ENCODE measurements around the gene UBR4.

Gene UBR4

DNA sequence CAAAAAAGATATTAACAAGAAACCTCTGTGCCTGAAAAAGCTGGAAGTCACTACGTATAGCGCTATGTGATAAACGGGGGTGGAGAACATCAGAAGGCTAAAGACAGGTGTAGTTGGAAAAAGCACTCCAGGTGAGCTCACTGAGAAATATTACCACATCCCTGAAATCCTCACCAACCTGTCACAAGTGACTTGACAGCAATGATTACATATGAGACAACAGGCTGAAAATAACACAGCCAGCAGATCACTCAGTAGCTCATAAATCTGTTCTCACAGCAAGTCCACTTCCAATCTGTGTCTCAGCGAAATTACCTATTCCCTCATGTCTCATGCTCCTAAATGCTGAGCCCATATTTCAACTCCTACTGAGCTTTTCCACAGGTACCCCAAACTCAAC is 120.5 kb downstream of the UBR4 start:
- no peak for DNase-seq (ENCODE audit: low spot score)

- no peak for DNase-seq (ENCODE audit: low spot score)
These were observed 121.2 kb downstream of the UBR4 start for GRCh38 chr1:19088717-19089442.

DNA sequence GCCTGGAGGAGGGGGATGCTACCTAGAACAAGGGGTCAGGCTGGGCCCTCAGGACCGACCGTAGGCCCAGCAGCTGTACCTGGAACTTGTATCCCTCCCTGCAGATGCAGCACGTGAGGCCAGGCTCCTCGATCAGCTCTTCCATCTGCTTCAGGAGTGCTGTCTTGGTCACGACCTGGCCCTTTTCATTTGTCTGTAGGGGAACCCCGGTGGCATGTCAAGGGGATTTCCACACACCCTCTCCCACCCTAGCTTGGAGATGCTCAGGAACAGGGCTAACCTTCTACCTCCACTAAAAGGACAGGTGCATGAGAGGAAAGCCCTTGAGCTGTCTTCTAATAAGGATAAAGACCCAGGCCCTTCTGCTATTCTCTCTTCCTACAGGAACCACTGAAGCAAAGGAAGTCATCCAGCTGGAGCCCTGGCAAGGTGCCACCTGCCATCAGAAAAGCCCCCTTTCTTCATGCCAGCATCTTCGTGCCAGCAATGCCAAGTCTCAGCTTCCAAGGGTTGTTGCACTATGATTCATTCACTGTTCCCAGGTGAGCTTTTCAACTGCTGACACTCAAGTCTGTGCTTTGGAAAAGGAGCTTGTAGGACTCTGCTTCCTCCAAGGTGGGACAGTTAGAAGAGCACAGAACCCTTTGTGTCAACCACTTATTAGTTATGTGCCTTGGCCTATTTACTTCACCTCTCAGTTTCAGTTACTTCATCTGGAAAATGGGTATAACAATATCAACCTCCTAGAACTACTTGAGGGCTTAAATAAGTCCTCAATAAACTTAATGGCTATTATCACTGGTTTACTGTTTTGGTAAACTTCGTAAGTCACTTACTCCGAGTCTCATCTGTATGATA is 122.1 kb downstream of the UBR4 start:
- DNase-seq (ENCODE audit: low spot score): no peak

DNA sequence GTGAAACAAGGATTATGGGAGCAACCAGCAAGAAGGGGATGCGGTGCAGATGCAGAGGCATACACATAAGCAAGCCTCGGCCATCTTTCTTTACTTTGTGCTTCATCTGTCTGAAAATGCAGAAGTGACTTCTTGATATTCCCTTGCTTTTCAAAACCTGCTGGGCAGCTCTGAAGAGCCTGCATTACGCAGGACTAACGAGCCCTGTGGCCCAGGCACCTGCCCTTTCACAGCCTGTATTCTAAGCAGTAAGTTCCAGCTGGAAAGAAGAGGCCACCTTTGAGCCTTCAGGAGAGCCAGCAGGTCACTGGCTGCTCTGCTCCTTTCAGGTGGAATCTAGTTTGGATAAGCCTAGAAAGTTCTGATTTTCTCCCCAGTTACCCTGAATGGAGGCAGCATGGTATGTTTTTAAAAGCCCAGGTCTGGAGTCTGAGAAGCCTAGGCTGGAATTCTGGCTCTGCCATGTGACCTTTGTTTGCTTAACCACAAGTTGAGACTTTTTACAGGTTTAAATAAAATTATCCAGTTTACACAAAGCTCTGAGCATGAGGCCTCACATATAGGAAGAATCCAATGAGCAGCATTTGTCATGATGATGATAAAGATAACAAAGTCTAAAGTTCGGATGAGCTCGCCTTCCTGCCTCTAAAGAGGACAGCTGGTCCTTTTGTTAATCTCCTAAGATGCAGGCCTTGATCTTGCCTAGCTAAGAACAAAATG is 122.9 kb downstream of the UBR4 start:
- DNase-seq (ENCODE audit: low spot score): no peak

GRCh38 chr1:19086176-19086875 is 123.7 kb downstream of the UBR4 start:
- no peak for DNase-seq (ENCODE audit: low spot score)

DNA sequence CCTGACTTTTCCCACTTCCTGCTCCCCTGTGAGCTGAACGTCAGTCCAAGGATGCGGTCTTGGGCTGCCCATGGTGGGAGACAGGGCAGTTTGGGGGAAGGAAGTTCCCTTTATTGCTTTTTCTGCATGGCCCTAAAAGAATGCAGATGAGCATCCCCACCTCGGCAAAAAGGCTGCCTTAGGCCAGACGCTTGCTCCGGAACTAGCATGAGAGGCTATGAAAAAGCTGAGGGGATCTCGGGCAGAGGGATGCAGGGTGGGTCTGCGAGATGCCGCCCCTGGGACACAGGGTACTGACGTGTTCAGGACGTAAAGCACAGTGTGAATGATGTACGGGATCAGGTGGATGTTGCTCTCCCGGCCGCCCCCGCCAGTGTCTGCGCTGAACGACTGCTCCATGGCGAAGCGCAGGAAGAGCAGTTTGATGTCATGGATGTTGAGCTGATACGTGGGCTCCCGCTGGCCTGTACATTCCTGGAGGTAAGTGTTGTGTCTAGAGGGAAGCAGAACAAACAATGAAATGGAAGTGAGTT is 125.8 kb downstream of the UBR4 start:
- DNase-seq (ENCODE audit: low spot score): no peak

- DNase-seq (ENCODE audit: low spot score): no peak
These were observed 127.0 kb downstream of the UBR4 start for GRCh38 chr1:19083081-19083480.

- no peak for DNase-seq (ENCODE audit: low spot score)
These were observed 128.7 kb downstream of the UBR4 start for GRCh38 chr1:19081218-19081893.

- DNase-seq (ENCODE audit: low spot score): no peak
These were observed 129.3 kb downstream of the UBR4 start for GRCh38 chr1:19080721-19081120.

DNA sequence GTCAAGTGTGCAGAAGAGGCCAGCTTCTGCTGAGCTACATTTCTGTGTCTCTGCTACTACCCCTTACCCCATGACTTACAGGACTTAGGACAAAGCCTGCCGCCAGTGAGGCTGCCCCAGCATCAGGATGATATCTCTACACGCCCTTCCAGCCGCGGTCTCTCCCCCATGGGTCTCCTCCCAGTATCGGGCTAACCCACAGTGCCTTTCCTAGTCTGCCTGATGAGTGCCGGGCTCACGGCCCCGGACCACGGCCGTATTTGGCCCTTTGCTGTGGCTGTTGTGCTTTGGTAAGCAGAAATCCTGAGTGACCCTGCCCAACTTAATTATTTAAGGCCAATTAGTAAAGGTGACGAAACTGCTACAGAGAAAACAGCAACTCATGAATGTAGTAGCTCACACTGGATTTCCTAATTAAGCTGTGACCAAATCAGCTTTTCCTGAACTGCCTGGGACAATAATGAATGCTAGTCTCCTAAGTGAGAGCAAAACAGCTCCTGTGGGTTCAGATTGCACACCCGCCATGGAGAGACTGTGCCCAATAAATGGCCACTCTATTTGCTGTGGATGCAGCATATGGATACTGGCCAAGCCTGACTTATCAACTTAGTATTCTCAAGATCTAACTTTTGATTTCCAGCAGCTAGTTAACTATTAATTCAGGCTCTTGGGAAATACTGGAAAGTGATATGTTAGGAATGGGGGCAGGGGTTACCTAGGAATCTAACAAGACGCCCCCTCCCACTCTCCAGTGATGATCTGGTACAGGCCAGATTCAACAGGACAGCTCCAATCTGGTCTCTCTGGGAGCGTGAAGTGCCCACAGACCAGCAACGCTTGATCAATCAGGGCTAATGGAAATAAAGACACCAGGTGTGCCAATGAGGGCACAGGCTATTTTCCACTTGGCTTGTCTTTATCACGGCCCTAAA is 130.3 kb downstream of the UBR4 start:
- no peak for DNase-seq (ENCODE audit: low spot score)

GRCh38 chr1:19078536-19078935 is 131.5 kb downstream of the UBR4 start:
- no peak for DNase-seq (ENCODE audit: low spot score)

GRCh38 chr1:19076841-19077616 is 133.0 kb downstream of the UBR4 start:
- no peak for DNase-seq (ENCODE audit: low spot score)

GRCh38 chr1:19074902-19075721 is 135.0 kb downstream of the UBR4 start:
- no peak for DNase-seq (ENCODE audit: low spot score)

DNA sequence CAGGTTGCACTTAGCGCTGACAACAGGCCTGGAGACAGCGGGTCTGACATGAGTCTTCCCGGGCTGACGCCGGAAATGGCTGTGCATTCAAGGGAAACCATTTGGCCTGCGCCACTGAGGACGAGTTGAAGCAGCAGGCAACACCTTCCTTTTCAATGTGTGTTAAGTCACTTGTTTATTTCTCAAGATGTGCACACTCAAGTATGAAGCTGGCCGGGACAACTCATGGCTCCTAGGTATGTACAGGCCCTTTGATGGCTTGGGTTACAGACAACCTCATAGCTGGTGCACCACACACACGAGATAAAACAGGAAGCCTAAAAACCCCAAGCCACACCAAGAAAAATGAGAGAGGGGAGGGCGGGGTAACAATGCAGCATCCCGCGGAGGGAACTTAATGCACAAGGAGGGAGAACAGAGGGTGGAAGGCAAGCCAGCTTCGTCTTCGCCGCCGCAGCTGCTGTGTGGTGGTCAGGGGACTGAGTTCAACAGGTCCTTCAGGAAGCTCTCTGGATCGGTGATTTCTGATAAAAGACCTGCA is 135.6 kb downstream of the UBR4 start:
- no peak for DNase-seq (ENCODE audit: low spot score)

DNA sequence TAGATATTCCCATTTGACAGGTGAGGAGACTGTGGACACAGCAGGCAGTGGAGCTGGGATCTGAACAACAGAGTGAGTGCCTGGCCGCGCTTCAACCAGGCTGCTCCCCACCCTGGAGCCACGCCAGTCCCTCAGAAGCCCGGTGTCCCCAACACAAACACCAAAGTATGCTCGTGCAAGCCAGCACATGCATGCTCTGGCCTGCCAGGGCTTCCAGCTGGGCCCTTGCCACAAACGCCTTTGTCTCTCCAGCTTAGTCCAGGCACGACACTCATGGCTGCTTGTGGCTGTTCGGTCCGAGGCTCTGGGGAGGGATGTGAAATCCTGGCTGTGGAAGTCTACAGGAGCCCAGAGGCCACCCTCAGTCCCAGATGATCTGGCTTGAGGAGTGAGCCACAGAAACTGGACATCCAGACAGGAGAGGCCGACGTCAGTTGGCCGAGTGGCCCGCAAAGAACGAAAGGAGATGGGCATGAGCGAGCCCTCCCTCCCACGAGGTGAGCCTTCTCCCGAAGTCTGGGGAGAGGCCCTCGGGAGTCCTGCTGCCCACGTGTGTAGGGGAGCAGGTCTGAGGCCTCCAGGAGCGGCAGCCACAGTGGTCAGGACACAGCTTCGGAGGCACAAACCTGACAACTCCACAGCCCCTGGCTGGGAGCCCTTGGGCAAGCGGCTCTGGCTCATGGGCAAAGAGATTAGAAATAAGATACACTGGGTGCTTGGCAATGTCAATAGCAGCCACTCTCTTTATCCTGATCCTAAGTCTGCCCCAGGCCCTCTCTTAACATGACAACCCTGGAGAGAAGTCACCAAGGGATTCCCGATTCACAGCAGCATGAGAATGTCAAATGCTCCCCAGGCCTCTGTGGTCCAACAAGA is 136.5 kb downstream of the UBR4 start:
- DNase-seq (ENCODE audit: low spot score): no peak

DNA sequence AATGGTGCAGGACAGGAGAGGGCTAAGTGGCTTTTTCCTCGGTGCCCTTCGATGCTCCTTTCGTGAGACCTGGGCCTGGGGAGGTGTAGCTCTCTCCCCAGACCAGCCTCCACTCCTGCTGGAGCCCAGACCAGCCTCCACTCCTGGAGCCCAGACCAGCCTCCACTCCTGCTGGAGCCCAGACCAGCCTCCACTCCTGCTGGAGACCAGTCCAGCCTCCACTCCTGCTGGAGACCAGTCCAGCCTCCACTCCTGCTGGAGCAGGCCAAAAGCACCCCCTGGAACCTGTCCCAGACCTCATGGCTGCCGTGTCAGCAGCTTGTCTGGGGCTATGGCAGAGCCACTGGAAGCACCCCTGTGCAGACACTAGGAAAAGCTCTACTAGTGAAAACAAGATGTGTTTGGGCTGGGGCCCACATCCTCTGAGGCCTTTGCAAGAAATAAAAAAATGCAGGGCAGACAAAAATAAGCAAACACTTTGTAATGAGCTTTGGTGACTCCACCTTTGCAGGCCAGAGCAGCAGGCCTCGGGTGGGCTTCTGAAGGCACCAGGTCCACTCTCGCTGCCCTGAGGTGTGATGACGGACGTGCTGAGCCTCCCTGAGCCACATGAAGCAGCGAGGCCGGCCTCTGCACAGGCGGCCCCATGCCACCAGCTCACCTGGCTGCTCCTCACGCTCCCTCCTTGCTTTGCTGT is 137.6 kb downstream of the UBR4 start:
- DNase-seq (ENCODE audit: low spot score): no peak

Data from ecto neural progenitor cell (in vitro differentiated cells).